ENCODE results near the gene TP73. TPM values are rescaled to one million over a fixed set of nuclear protein-coding genes. Genes with fewer than 3 reads are reported as not detected.

The TP73 gene
- total and polyA plus RNA-seq, 2 donors from 2014 or later = 0.54 TPM; not detected in 1

DNA sequence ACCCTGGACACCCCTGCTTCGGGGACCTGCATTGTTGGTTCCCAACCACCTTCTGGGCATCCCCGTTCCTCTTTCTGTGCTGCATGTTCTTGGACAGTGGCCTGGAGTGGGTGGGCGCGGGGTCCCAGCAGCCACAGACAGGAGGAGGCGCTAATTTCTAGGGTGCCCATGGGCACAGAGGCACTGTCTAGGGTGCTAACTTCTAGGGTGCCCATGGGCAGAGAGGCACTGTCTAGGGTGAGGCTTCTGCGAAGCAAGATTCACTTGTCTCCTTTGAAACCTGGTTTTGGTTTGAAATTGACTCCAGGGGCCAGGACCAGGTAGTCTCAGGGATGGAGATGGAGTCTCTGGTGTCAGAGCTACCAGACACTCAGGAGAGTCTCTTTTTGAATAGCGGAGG, 40.2 kb upstream of the TP73 start:
- H3K9ac ChIP-seq (ENCODE audit: low read length in 3 of 3) = no peak overlapping the region
- H3K4me3 ChIP-seq (ENCODE audit: low read length in 3 of 3) = no peak overlapping the region

GRCh38 chr1:3614755-3615742, 37.3 kb upstream of the TP73 start:
- Histone ChIP-seq H3K9ac (ENCODE audit: low read length in 3 of 3) (no peak overlapping the region), H3K27ac (ENCODE audit: low read depth in 2 of 2, low read length in 2 of 2) (no peak overlapping the region), H3K4me3 (ENCODE audit: low read length in 3 of 3) (no peak overlapping the region), H3K4me1 (ENCODE audit: control insufficient read depth in 2 of 3, insufficient read depth in 2 of 3, low read depth in 1 of 3, low read length in 3 of 3) (peaks cover 0 to 10% (median 0%) of the 10 kb centered on the region in 3 donors), H3K27me3 (ENCODE audit: control insufficient read depth, insufficient read depth, low read length) (no peaks in the 10 kb centered on the region), H3K36me3 (ENCODE audit: control insufficient read depth in 2 of 3, insufficient read depth in 3 of 3, low read length in 3 of 3) (no peaks in the 10 kb centered on the region), H3K9me3 (ENCODE audit: control insufficient read depth in 2 of 3, insufficient read depth in 1 of 3, low read length in 3 of 3) (no peaks in the 10 kb centered on the region)
- TF ChIP-seq, protein P1, sequence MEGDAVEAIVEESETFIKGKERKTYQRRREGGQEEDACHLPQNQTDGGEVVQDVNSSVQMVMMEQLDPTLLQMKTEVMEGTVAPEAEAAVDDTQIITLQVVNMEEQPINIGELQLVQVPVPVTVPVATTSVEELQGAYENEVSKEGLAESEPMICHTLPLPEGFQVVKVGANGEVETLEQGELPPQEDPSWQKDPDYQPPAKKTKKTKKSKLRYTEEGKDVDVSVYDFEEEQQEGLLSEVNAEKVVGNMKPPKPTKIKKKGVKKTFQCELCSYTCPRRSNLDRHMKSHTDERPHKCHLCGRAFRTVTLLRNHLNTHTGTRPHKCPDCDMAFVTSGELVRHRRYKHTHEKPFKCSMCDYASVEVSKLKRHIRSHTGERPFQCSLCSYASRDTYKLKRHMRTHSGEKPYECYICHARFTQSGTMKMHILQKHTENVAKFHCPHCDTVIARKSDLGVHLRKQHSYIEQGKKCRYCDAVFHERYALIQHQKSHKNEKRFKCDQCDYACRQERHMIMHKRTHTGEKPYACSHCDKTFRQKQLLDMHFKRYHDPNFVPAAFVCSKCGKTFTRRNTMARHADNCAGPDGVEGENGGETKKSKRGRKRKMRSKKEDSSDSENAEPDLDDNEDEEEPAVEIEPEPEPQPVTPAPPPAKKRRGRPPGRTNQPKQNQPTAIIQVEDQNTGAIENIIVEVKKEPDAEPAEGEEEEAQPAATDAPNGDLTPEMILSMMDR (IDR thresholded peaks at IDR 0.05; ENCODE audit: borderline replicate concordance, extremely low read depth, insufficient read depth) = peak; percentile 32
- DNase-seq (no peak), FAIRE-seq (no peak)
- intact Hi-C loops (cut with DNase I) = loop anchor here (5.0 kb wide), 1 partner anchor 128 kb away; no protein-coding TSS in a partner anchor

More for the DNA sequence above, 40.2 kb upstream of the TP73 start:
- FAIRE-seq (no peak), DNase-seq (no peak)
- Histone ChIP-seq H3K27ac (ENCODE audit: low read depth in 2 of 2, low read length in 2 of 2) (no peak overlapping the region), H3K9me3 (ENCODE audit: control insufficient read depth in 2 of 3, insufficient read depth in 1 of 3, low read length in 3 of 3) (no peaks in the 10 kb centered on the region), H3K27me3 (ENCODE audit: control insufficient read depth, insufficient read depth, low read length) (no peaks in the 10 kb centered on the region), H3K4me1 (ENCODE audit: control insufficient read depth in 2 of 3, insufficient read depth in 2 of 3, low read depth in 1 of 3, low read length in 3 of 3) (peaks cover 0 to 10% (median 0%) of the 10 kb centered on the region in 3 donors), H3K36me3 (ENCODE audit: control insufficient read depth in 2 of 3, insufficient read depth in 3 of 3, low read length in 3 of 3) (no peaks in the 10 kb centered on the region)
- TF ChIP-seq, protein P1 (IDR thresholded peaks at IDR 0.05; ENCODE audit: borderline replicate concordance, extremely low read depth, insufficient read depth) = no peak
- intact Hi-C loops (cut with DNase I) = no loop called here

DNA sequence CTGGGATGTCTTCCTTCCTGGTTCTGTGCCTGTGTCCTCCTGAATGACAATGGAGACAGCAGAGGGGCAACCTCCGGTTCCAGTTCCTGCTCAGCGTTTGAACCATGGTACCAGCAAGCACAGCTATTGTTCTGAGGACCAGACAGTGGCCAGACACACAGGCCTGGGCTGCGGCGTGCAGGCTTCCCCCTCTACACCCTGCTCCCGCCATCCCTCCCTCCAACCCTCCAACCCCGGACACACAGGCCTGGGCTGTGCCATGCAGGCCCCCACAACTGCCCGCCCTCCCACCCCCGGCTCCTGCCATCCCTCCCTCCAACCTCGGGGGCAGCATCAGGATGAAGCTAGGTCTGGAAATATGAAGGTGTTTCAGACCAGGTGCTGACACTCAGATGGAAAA, 35.5 kb upstream of the TP73 start:
- H3K4me3 ChIP-seq (ENCODE audit: low read length in 3 of 3) = no peak overlapping the region
- TF ChIP-seq, protein P1 (IDR thresholded peaks at IDR 0.05; ENCODE audit: borderline replicate concordance, extremely low read depth, insufficient read depth) = no peak
- FAIRE-seq (no peak), DNase-seq (no peak)
- no peak overlapping the region for H3K9ac ChIP-seq (ENCODE audit: low read length in 3 of 3)
- H3K9me3 ChIP-seq (ENCODE audit: control insufficient read depth in 2 of 3, insufficient read depth in 1 of 3, low read length in 3 of 3) = no peaks in the 10 kb centered on the region
- no peaks in the 10 kb centered on the region for H3K36me3 ChIP-seq (ENCODE audit: control insufficient read depth in 2 of 3, insufficient read depth in 3 of 3, low read length in 3 of 3)
- no peak overlapping the region for H3K27ac ChIP-seq (ENCODE audit: low read depth in 2 of 2, low read length in 2 of 2)
- peaks cover 0 to 7% (median 0%) of the 10 kb centered on the region in 3 donors for H3K4me1 ChIP-seq (ENCODE audit: control insufficient read depth in 2 of 3, insufficient read depth in 2 of 3, low read depth in 1 of 3, low read length in 3 of 3)
- intact Hi-C loops (cut with DNase I) = loop anchor here (5.0 kb wide), 1 partner anchor 130 kb away; no protein-coding TSS in a partner anchor
- no peaks in the 10 kb centered on the region for H3K27me3 ChIP-seq (ENCODE audit: control insufficient read depth, insufficient read depth, low read length)

Data from kidney (tissue), 14 donors.